Measurements from ENCODE around the gene HRH3. TPM values are rescaled to one million over a fixed set of nuclear protein-coding genes. Genes with fewer than 3 reads are reported as not detected.

HRH3 gene
- polyA plus RNA-seq, 1 donor from 2014 or later, result 2.8 TPM

DNA sequence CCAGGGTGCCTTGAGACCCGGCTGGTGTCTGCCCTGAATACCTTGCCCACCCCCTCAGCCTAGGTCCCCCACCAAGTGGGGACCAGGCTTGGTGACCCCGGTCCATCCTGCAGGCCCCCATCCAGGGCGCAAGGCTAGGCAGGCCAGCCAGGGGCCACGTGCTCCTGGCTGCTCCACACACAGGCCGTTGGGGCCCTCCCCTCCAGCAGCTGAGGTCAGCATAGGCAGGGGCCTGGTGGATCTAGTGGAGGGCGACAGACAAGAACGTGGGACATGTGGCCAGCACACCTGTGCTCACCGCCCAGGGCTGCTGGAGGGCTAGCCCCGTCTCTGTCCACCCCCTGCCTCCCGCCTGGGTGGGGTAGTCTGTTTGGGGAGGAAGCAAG is 7.5 kb upstream of the HRH3 start:
- Histone ChIP-seq H3K27ac (ENCODE audit: low read length) (no peak overlapping the region), H4K20me1 (ENCODE audit: insufficient read depth) (no peaks in the 10 kb centered on the region), H3K9me3 (ENCODE audit: low read length) (no peaks in the 10 kb centered on the region), H3K4me3 (ENCODE audit: low read length) (no peak overlapping the region), H3K9ac (ENCODE audit: low read length) (no peak overlapping the region), H3K36me3 (ENCODE audit: insufficient read depth, low read length) (no peaks in the 10 kb centered on the region), H2AFZ (ENCODE audit: low read depth, low read length) (no peak overlapping the region), H3K27me3 (ENCODE audit: insufficient read depth, low read depth, low read length) (peaks cover 6% of the 10 kb centered on the region), H3K9me2 (ENCODE audit: insufficient read depth, low read length) (no peaks in the 10 kb centered on the region), H3K79me2 (replicated peaks; ENCODE audit: insufficient read depth, low read length) (no peaks in the 10 kb centered on the region), H3K4me2 (ENCODE audit: low read length) (no peak overlapping the region), H3F3A (ENCODE audit: insufficient read depth, low read length, poor library complexity, severe bottlenecking) (no peaks in the 10 kb centered on the region)
- TF ChIP-seq SMC3 (conservative IDR thresholded peaks at IDR 0.05; ENCODE audit: poor library complexity) (no peak), EZH2 (IDR thresholded peaks at IDR 0.05; ENCODE audit: borderline replicate concordance, insufficient read depth, low read length, poor library complexity, severe bottlenecking) (no peak), REST (IDR thresholded peaks at IDR 0.05; ENCODE audit: borderline replicate concordance) (no peak), EP300 (conservative IDR thresholded peaks at IDR 0.05; ENCODE audit: poor library complexity, severe bottlenecking) (no peak), TAF1 (IDR thresholded peaks at IDR 0.05; ENCODE audit: low read depth) (no peak), CTCF (IDR thresholded peaks at IDR 0.05; ENCODE audit: poor library complexity, severe bottlenecking) (no peak), POLR2AphosphoS5 (IDR thresholded peaks at IDR 0.05) (no peak), RAD21 (conservative IDR thresholded peaks at IDR 0.05) (no peak), MXI1 (conservative IDR thresholded peaks at IDR 0.05; ENCODE audit: poor library complexity, severe bottlenecking) (no peak)

GRCh38 chr20:62226707-62227590 is 6.9 kb upstream of the HRH3 start:
- no peak for TF ChIP-seq REST (IDR thresholded peaks at IDR 0.05; ENCODE audit: borderline replicate concordance)
- no peak for TF ChIP-seq RAD21 (conservative IDR thresholded peaks at IDR 0.05)
- no peak for TF ChIP-seq SMC3 (conservative IDR thresholded peaks at IDR 0.05; ENCODE audit: poor library complexity)
- TF ChIP-seq TAF1 (IDR thresholded peaks at IDR 0.05; ENCODE audit: low read depth), result no peak
- TF ChIP-seq POLR2AphosphoS5 (IDR thresholded peaks at IDR 0.05), result no peak
- TF ChIP-seq MXI1 (conservative IDR thresholded peaks at IDR 0.05; ENCODE audit: poor library complexity, severe bottlenecking), result no peak
- no peak for TF ChIP-seq CTCF (IDR thresholded peaks at IDR 0.05; ENCODE audit: poor library complexity, severe bottlenecking)
- TF ChIP-seq EZH2 (IDR thresholded peaks at IDR 0.05; ENCODE audit: borderline replicate concordance, insufficient read depth, low read length, poor library complexity, severe bottlenecking), result no peak
- TF ChIP-seq EP300 (conservative IDR thresholded peaks at IDR 0.05; ENCODE audit: poor library complexity, severe bottlenecking), result no peak
- peaks cover 12% of the 10 kb centered on the region for H3K27me3 ChIP-seq (ENCODE audit: insufficient read depth, low read depth, low read length)
- no peaks in the 10 kb centered on the region for H3K36me3 ChIP-seq (ENCODE audit: insufficient read depth, low read length)
- no peaks in the 10 kb centered on the region for H3K9me3 ChIP-seq (ENCODE audit: low read length)
- no peaks in the 10 kb centered on the region for H3K9me2 ChIP-seq (ENCODE audit: insufficient read depth, low read length)
- H2AFZ ChIP-seq (ENCODE audit: low read depth, low read length), result no peak overlapping the region
- H3K9ac ChIP-seq (ENCODE audit: low read length), result no peak overlapping the region
- no peaks in the 10 kb centered on the region for H3F3A ChIP-seq (ENCODE audit: insufficient read depth, low read length, poor library complexity, severe bottlenecking)
- no peaks in the 10 kb centered on the region for H4K20me1 ChIP-seq (ENCODE audit: insufficient read depth)
- H3K4me3 ChIP-seq (ENCODE audit: low read length), result no peak overlapping the region
- no peak overlapping the region for H3K27ac ChIP-seq (ENCODE audit: low read length)
- no peaks in the 10 kb centered on the region for H3K79me2 ChIP-seq (replicated peaks; ENCODE audit: insufficient read depth, low read length)
- no peak overlapping the region for H3K4me2 ChIP-seq (ENCODE audit: low read length)
